Measurements from ENCODE around the gene SMYD4.

- TF ChIP-seq EZH2phosphoT487 (IDR thresholded peaks at IDR 0.05; ENCODE audit: borderline replicate concordance, low read length), result no peak
- TF ChIP-seq, protein P1, sequence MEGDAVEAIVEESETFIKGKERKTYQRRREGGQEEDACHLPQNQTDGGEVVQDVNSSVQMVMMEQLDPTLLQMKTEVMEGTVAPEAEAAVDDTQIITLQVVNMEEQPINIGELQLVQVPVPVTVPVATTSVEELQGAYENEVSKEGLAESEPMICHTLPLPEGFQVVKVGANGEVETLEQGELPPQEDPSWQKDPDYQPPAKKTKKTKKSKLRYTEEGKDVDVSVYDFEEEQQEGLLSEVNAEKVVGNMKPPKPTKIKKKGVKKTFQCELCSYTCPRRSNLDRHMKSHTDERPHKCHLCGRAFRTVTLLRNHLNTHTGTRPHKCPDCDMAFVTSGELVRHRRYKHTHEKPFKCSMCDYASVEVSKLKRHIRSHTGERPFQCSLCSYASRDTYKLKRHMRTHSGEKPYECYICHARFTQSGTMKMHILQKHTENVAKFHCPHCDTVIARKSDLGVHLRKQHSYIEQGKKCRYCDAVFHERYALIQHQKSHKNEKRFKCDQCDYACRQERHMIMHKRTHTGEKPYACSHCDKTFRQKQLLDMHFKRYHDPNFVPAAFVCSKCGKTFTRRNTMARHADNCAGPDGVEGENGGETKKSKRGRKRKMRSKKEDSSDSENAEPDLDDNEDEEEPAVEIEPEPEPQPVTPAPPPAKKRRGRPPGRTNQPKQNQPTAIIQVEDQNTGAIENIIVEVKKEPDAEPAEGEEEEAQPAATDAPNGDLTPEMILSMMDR (IDR thresholded peaks at IDR 0.05; ENCODE audit: low read depth, low read length, poor library complexity, severe bottlenecking), result no peak
Measured at GRCh38 chr17:1773696-1774181, 56.0 kb downstream of the SMYD4 start.

Measured in DOHH2 (cell line).